Left ventricle myocardium inferior (tissue), 1 donor: ENCODE results near the gene ST14. TPM values are rescaled to one million over a fixed set of nuclear protein-coding genes. Genes with fewer than 3 reads are reported as not detected.
"Not testable (repeated sequence)": the region's sequence is repeated elsewhere in the genome, so short reads cannot be mapped to it uniquely, and the experiment has no call there.

Experiments used
- DNase-seq: peaks from one replicate; pipeline ENCODE4 v3.0.0-alpha.2; 2020
- H3K27ac ChIP-seq: fragments of 200-600 bp; replicated peaks from 2 replicates; pipeline ENCODE4 v1.8.0; 2021
- H3K27me3 ChIP-seq: fragments of 200-600 bp; 2 replicates; pipeline ENCODE4 v1.8.0; 2021; ENCODE audit warnings: low read depth
- H3K36me3 ChIP-seq: fragments of 200-600 bp; 2 replicates; pipeline ENCODE4 v1.8.0; 2021
- H3K4me1 ChIP-seq: fragments of 200-600 bp; 2 replicates; pipeline ENCODE4 v1.8.0; 2021
- H3K4me3 ChIP-seq: fragments of 200-600 bp; 2 replicates; pipeline ENCODE4 v1.8.0; 2021; ENCODE audit warnings: mild to moderate bottlenecking, moderate library complexity
- H3K9me3 ChIP-seq: fragments of 200-600 bp; replicated peaks from 2 replicates; pipeline ENCODE4 v1.8.0; 2021
- intact Hi-C: fragments of 100-400 bp; cut with micrococcal nuclease; formaldehyde crosslinking; loops from one replicate; pipeline ENCODE4 v1.11.0; 2022
- total RNA-seq: library from RNA; stranded (reverse); fragmentation: NEBNext Ultra II Directional; extraction: Animal tissue kit (Norgen Biotek cat#: 25700); gene quantifications from one replicate; pipeline ENCODE4 v1.2.1, GENCODE V29; 2021
- TF ChIP-seq, protein P1 (sequence below): fragments of 200-600 bp; IDR thresholded peaks from 2 replicates; pipeline ENCODE4 v1.8.0; 2021; ENCODE audit warnings: antibody characterized with exemption, mild to moderate bottlenecking, borderline replicate concordance
- donor health status: DM: no; HTN: yes; CAD: no; lungs with severe emphysema.

ST14 gene
- total RNA-seq, 1 donor from 2014 or later: 1.0 TPM

DNA sequence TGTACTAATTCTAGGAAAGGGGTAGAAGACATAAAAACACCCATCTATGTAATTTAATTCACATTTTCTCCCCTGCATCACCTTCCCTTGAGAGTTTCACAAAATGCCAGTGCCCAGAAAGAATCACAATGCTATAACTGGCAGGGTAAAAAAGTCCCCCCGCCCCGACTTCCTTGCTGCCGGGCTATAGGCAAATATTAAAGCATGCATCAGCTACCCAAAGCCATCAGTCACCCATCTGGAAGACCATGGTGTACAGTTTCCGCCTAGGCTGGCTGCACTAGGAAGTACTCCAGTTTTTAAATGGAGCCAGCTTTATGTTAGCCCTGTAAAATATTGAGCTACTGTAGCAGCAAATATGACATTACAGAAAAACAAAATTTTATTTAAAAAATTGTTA, 67.8 kb downstream of the ST14 start:
- no peaks in the 10 kb centered on the region for H3K4me1 ChIP-seq
- no peaks in the 10 kb centered on the region for H3K9me3 ChIP-seq
- TF ChIP-seq, protein P1, sequence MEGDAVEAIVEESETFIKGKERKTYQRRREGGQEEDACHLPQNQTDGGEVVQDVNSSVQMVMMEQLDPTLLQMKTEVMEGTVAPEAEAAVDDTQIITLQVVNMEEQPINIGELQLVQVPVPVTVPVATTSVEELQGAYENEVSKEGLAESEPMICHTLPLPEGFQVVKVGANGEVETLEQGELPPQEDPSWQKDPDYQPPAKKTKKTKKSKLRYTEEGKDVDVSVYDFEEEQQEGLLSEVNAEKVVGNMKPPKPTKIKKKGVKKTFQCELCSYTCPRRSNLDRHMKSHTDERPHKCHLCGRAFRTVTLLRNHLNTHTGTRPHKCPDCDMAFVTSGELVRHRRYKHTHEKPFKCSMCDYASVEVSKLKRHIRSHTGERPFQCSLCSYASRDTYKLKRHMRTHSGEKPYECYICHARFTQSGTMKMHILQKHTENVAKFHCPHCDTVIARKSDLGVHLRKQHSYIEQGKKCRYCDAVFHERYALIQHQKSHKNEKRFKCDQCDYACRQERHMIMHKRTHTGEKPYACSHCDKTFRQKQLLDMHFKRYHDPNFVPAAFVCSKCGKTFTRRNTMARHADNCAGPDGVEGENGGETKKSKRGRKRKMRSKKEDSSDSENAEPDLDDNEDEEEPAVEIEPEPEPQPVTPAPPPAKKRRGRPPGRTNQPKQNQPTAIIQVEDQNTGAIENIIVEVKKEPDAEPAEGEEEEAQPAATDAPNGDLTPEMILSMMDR: no peak
- H3K4me3 ChIP-seq: no peak overlapping the region
- DNase-seq: no peak
- no peak overlapping the region for H3K27ac ChIP-seq
- H3K36me3 ChIP-seq: peaks cover 1% of the 10 kb centered on the region
- intact Hi-C loops: no loop called here
- H3K27me3 ChIP-seq: no peaks in the 10 kb centered on the region

DNA sequence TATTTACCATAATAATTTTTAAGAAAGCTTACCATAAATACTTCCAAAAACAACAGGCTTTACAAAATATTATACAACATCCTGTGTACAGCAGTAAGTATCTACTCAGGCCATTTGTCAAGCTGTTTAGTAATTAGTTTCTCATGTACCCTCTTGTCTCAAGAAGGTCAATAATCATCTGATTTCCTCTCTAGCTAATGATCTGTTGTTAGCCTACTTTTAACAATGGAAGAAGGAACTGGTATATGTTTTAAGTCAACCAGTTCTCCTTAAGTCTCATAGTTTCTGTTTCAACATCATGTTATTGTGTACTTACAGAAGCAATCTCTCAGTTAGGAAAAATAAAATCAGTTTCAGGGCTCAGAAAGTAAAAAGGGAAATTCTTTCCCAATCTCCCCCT, 73.9 kb downstream of the ST14 start:
- H3K4me1 ChIP-seq, H3K27ac ChIP-seq, intact Hi-C loops: not testable (repeated sequence)

DNA sequence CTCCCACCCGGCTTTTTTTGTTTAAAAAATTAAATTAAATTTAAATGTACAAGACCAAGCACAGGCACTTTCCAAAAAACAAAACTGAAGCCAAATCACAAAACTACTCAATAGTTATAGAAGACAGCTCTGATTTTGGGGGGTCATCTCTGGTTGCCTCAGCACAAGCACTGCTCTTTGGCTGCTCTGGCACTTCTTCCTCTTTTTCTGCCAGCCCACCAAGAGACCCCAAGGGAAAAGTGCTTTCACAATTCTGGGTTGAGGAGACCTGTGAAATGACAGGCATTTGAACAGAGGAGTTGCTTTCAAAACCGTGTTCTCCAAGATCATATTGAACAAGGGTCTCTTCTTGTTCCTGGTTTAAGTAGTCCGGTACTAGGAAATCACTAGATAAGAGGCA, 74.3 kb downstream of the ST14 start:
- H3K27me3 ChIP-seq, intact Hi-C loops, H3K4me1 ChIP-seq, H3K27ac ChIP-seq, H3K4me3 ChIP-seq, H3K9me3 ChIP-seq, DNase-seq: not testable (repeated sequence)
- H3K36me3 ChIP-seq: peaks cover 54% of the 10 kb centered on the region

More for the DNA sequence above, 73.9 kb downstream of the ST14 start:
- not testable (repeated sequence) for H3K27me3 ChIP-seq, H3K4me3 ChIP-seq, H3K9me3 ChIP-seq, DNase-seq
- H3K36me3 ChIP-seq: peaks cover 52% of the 10 kb centered on the region

DNA sequence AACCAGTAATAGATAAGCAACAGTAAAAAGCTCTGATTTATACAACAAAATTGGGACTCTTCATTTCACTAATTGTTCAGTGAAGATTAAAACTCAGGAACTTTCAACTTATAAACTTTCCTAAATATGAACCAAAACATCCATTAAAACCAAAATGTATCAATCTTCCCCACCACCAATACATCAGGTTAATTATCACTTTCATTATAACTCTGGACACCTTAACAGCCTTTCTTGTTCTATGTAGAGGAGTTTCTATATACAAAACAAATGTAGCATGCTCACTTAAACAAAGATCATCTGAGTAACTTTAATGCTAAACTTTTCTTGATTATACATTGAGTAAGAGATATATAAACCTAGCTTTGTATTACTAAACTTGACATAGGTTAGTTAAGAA, 74.7 kb downstream of the ST14 start:
- intact Hi-C loops: no loop called here
- H3K4me1 ChIP-seq: no peaks in the 10 kb centered on the region
- H3K27ac ChIP-seq: no peak overlapping the region
- H3K36me3 ChIP-seq: peaks cover 59% of the 10 kb centered on the region
- TF ChIP-seq, protein P1: no peak
- no peak for DNase-seq
- no peaks in the 10 kb centered on the region for H3K9me3 ChIP-seq
- H3K4me3 ChIP-seq: no peak overlapping the region
- no peaks in the 10 kb centered on the region for H3K27me3 ChIP-seq

DNA sequence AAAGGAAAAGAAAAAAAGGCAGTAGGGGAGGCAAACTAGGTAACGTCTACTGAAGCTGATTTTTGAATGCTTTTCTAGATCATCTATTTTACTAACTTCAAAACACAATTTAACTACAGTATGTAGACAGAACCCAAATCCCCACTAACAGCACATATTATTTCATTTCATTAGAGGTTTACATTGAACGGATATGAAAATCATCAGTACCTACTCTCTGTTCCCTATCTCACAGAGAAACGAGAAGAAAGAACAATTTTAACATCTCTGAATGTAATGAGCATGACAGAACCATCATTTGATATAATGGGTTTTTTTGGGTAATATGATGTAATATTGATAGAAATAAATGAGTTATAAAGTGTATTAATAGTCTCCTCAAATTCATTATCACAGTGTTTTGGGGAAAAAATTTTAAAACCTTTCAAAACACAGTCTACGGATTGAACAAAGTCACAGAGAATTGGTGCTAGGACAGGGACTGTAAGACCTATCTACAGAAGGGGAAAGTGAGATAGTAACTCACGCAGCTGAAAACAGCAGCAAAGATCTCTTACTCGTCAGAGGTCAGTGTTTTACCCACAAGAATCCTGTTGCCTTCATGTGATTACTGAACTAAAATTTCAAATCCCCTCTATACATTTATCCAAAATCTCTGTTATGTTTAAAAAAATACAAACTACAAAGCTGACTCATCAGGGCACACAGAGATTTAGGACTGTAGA, 77.9 kb downstream of the ST14 start:
- Histone ChIP-seq H3K4me3 (no peak overlapping the region), H3K27ac (no peak overlapping the region), H3K27me3 (no peaks in the 10 kb centered on the region), H3K4me1 (no peaks in the 10 kb centered on the region), H3K9me3 (no peaks in the 10 kb centered on the region), H3K36me3 (peaks cover 60% of the 10 kb centered on the region)
- intact Hi-C loops: no loop called here
- DNase-seq: no peak
- TF ChIP-seq, protein P1: no peak

DNA sequence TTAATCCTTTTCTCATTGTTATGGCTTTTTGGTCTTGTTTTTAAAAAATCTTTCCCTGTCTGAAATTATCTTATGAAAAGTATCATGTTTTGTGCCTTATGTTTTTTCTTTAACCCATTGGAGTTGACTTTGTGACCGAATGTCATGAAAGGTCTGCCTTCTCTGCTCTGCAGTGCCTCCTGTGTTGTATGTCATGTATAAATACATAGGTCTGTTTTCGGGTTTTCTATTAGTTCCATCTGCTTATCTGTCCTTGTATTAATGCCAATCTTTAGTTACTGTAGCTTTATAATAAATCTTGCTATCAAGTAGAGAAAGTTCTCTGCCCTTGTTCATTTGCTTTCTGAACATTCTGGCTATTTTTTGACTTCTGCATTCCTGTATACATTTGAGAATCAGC, 82.1 kb downstream of the ST14 start:
- Histone ChIP-seq H3K27ac (no peak overlapping the region), H3K36me3 (peaks cover 28% of the 10 kb centered on the region), H3K9me3 (no peaks in the 10 kb centered on the region), H3K4me1 (peaks cover 31% of the 10 kb centered on the region), H3K27me3 (no peaks in the 10 kb centered on the region), H3K4me3 (no peak overlapping the region)
- TF ChIP-seq, protein P1: no peak
- no peak for DNase-seq
- intact Hi-C loops: no loop called here
